ENCODE data around the gene TPI1.
"Not testable (repeated sequence)": the region's sequence is repeated elsewhere in the genome, so short reads cannot be mapped to it uniquely, and the experiment has no call there.

The TPI1 gene

DNA sequence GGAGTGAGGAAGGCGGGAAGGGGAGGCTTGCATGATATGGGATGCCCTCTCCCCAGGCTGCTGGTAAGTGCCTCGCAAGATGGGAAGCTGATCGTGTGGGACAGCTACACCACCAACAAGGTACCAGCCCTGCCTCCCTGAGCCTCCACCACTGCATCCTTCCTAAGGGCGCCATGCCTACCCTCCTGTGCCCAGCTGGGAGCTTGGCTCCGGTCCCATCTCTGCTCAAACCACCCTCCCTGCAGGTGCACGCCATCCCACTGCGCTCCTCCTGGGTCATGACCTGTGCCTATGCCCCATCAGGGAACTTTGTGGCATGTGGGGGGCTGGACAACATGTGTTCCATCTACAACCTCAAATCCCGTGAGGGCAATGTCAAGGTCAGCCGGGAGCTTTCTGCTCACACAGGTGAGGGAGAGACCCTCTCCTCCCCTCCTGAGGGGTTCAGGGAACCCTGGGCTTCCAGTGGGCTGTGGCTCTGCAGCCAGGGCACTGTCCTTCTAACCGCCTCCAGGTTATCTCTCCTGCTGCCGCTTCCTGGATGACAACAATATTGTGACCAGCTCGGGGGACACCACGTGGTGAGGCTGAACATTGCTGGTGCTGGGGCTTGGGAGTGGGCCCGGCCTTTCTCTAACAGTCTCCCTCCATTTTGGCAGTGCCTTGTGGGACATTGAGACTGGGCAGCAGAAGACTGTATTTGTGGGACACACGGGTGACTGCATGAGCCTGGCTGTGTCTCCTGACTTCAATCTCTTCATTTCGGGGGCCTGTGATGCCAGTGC lies 24.0 kb upstream of the TPI1 start:
- in situ Hi-C loops (cut with MboI; ENCODE audit: low sequenced_read_pairs) = no loop called here

DNA sequence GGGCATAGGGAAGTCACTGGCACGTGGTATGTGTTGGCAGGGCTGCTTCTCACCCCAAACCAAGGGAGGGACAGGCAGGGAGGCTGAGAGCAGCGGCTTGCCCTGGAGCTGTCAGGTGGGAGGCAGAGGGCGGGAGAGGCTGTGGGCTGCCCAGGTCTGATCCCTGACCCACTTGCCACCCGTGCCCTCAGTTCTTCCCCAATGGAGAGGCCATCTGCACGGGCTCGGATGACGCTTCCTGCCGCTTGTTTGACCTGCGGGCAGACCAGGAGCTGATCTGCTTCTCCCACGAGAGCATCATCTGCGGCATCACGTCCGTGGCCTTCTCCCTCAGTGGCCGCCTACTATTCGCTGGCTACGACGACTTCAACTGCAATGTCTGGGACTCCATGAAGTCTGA lies 21.9 kb upstream of the TPI1 start:
- in situ Hi-C loops (cut with MboI; ENCODE audit: low sequenced_read_pairs) = no loop called here

DNA sequence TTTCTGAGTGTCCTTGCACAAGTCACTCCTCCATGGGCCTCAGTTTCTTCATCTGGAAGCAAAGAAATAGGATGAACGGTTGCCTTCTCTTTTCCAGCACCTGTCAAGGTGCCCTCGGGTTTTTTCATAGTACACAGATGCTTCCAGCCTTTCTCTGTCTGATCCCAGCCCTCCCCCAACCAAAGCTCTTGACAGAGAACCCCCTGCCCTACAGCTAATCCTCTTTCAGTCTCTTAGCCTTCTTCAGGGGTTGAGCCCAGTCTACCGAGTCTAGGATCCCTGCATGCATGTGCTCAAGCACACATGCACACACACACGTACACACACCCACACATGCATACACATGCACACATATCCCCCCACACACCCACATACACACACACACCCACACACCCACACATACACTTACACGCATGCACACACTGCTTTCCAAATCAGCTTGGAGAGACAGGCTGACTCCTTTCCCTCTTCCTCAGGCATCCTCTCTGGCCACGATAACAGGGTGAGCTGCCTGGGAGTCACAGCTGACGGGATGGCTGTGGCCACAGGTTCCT lies 20.9 kb upstream of the TPI1 start:
- in situ Hi-C loops (cut with MboI; ENCODE audit: low sequenced_read_pairs) = no loop called here

DNA sequence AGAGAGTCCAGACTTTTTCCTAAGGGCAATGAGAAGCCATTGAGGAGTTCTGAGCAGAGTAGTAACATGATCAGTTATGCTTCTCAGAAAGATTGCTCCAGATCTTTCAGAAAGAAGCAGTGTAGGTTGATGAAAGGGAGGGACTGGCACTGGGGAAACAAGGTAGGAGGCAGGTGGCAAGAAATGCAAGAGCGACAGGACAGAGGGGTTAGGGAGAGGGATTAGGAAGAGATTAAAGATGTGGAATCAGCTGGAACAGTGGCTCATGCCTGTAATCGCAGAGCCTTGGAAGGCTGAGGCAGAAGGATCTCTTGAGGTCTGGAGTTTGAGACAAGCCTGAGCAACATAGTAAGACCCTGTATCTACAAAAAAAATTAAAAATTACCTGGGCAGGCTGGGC lies 19.7 kb upstream of the TPI1 start:
- in situ Hi-C loops (cut with MboI; ENCODE audit: low sequenced_read_pairs) = no loop called here

DNA sequence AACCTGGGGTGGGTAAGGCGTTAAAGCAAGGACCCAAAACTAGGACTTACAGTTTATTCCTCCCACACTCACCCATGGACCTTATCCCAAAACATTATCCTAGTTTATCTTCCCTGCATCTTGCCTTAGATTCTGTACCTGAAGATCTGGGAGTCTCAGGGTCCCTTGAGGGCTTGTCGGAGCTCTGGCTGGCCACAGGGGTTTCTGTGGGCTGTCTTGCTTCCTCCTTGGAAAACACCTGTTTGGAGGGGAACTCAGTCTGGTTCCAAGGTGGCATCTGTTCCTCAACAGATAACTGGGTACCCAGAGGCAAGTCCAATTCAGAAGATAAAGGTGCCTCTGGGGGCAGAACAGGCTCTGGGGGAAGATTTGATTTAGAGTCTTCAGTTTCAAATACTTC lies 17.9 kb upstream of the TPI1 start:
- in situ Hi-C loops (cut with MboI; ENCODE audit: low sequenced_read_pairs) = no loop called here

DNA sequence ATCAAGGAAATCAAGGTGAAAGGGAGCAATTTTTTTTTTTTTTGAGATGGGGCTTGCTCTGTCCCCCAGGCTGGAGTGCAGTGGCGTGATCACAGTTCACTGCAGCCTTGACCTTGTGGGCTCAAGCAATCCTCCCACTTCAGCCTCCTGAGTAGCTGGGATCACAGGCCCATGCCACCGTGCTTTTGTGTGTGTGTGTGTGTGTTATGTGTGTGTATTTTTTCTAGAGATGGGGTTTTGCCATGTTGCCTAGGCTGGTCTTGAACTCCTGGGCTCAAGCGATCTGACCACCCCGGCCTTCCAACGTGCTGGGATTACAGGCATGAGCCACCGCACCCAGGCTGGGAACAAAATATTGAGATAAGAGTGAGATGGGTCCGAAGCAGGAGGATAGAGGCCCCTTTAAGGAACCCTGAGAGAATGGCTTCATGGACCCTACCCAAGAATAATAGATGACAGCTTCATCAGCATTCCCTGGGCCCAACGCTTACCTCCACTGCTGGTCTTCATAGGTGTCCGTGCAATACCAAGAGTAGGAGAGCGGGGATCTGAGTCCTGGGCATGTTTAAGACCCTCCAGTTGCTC lies 17.3 kb upstream of the TPI1 start:
- in situ Hi-C loops (cut with MboI; ENCODE audit: low sequenced_read_pairs) = no loop called here

DNA sequence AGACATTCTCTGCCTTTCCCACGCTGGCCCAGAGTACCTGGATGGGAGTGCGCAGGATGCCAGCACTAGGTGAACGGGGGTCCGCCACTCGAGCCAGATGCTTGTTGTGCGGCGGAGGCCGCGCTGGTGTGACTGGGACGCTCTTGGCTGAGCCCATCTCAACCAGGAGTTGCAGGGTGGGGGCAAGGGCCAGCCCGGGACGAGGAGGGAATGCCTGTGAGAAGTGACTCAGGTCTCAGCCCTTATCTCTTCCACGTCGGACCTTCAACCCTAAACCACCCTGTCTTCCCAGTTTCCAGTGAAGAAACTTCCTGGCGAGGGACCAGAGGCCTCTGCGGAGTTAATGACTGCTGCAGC lies 16.6 kb upstream of the TPI1 start:
- in situ Hi-C loops (cut with MboI; ENCODE audit: low sequenced_read_pairs) = no loop called here

DNA sequence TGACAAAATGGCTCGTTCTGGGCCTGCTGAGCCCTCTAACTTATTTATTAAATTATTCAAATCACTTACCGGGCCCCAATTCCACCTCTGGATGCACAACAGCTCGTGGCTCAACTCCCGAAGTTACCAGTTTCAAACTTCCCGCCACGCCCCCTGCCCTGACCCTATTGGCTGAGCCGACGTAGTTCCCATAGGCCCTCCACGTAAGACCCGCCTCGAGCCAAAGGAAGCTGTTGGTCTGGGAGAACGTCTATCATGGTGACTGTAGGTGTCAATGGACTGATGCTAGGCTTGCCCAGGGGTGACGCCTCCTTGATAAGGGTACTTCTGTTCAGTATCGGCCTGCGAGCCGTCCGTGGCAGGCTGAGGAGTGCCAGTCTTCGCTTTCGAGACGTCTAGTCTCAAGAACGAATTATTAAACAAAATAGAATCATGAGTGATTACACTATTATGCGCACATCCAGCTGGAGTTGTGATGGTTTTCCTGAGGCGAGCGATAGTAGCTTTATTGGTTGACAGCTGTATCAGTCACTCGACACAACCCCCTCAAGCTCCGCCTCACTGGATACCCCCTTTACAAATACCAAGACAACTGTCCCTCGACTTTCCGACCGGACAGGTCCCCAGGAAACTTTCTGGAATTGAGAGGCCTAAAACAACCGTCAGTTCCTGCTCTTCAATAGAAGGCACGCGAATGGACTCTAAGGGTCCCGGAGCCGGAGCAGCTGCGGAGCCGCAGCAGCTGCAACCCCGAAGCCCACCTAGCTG lies 16.0 kb upstream of the TPI1 start, which contains the start of gene CDCA3:
Gene CDCA3, minus strand, starts transcription at position 134 of the 768 bp plus-strand sequence. CDS start 334 bp downstream, outside the sequence.
- in situ Hi-C loops (cut with MboI; ENCODE audit: low sequenced_read_pairs) = no loop called here

DNA sequence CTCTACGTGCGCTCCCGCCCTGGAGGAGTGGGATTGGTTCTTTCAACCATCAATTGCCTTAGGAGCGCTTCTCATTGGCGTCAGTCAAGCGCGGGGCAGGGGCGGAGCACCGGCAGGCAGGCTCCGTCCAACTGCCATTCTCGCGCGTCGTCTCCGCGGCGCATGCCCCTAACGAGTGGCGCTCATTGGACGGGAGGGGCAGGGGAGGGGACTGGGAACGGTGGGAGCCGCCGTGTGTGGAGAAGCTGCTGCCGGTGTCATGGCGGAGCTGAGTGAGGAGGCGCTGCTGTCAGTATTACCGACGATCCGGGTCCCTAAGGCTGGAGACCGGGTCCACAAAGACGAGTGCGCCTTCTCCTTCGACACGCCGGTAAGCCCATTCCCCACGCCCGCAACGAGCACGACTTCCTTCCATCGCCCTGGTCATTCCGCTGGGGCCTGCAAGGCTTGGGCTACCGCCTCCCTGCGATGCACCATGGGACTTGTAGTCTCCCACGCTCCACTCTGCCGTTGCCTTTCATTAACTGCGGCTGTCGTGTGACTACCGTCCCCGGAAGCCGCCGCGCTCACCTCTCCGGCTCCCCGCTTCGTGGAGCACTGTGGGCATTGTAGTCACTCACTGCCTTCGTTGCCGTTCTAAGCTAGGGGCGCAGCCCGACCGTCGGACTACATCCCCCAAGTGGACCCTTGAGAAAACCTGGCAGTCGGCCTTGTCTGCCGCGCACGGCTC lies 15.2 kb upstream of the TPI1 start, which contains the start of gene USP5:
Gene USP5, plus strand, starts transcription at position 230 of the 730 bp plus-strand sequence. Its CDS starts 30 bp downstream, at position 260.
- in situ Hi-C loops (cut with MboI; ENCODE audit: low sequenced_read_pairs) = no loop called here

DNA sequence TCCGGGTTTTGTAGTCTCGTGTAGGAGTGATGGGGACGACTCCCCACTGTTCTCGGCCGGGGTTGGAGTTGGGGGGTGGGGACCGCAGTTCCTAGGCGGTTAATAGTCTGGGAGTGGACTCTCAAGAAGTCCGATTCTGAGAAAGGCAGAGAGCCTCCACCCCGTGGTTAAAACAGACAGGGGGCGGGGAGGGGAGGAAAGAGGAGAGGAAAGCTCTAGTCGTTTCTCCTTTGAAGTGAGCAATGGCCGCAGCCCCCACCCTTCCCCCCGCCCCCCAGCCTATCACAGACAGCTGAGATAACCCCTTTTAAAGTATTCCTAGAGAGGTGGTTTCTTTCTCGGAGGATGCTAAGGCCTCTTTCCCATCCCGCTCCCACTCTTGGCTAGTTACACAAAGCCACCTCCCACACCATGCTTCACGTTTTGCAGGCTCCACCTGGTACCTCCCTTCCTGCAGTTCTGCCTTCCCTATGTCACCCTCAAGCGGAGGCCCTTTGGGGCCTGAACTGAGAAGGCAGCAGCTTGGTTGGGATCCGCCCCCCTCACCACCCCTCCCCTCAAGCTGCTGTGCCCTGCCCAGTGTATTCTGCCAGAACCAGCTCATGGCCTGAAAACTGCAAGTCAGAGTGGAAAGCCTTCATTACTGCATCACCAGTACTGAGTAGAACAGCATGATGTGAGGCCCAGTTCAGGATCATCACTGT lies 14.5 kb upstream of the TPI1 start:
- in situ Hi-C loops (cut with MboI; ENCODE audit: low sequenced_read_pairs) = no loop called here

DNA sequence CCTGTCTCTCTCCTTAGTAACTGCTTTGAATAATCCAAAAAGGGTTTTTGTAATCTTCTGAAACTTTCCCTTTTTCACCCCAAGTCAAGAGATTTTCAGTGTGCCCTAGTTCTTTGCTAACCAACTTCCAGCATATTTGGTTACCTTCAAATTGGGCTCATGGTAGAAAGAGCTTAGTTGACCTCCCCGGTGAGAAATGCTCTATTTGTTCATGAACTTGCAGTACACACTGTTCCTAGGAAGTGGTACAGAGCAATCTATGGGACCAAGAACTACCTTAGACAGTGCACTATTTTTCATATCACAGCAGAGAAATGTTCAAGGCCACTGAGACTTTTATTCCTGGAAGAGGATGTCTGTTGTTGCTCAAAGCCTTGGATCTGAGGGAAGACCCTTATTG lies 13.7 kb upstream of the TPI1 start:
- in situ Hi-C loops (cut with MboI; ENCODE audit: low sequenced_read_pairs) = no loop called here

DNA sequence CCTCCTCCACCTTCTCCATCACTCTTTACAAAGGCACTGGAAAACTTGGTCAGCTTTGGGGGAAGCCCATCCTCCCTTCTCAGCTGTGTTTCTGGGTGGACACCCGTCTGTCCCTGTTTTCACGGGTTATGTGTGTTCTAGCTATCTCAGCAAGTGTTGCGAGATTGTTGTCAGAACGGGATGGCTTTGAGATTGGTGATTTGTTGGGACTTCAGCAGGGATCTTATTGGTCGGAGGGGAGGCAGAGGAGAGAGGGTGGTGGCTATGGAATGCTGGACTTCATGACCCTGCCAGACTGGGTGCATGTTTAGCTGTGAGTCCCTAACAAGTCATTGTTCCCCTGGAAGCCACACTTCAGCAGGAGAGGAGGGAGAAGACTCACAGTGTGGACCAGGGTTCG lies 13.3 kb upstream of the TPI1 start:
- in situ Hi-C loops (cut with MboI; ENCODE audit: low sequenced_read_pairs) = no loop called here

DNA sequence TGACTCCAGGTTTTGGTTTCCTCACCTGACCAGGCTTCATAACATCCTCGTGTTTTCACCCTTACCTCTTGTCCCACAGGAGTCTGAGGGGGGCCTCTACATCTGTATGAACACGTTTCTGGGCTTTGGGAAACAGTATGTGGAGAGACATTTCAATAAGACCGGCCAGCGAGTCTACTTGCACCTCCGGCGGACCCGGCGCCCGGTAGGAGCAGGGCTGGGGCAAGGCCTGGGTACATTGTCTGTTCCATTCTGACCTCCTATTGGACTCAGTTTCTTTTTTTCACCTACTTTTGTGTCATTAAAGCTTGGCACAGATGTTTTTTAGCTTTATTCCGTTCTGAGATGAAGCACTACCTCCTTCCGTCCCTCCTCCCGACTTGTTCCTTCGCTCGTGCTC lies 12.0 kb upstream of the TPI1 start:
- in situ Hi-C loops (cut with MboI; ENCODE audit: low sequenced_read_pairs) = no loop called here

DNA sequence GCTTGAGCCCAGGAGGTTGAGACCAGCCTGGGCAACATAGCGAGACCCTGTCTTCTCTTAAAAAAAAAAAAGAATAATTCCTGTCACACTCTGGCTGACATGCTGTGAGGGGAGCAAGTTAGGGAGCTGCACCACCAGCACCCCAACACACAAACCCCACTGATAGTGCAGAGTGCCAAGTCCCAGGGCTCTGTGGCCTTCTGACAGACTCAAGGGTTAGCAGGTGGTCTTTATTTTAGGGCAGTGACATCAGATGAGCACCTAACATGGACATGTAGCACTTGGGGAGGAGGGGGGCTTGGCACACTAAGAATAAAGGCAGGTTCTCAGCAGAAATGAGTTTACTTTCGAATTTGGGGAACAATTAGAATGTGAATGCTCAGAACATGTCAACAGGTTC lies 8.5 kb upstream of the TPI1 start:
- in situ Hi-C loops (cut with MboI; ENCODE audit: low sequenced_read_pairs) = no loop called here

DNA sequence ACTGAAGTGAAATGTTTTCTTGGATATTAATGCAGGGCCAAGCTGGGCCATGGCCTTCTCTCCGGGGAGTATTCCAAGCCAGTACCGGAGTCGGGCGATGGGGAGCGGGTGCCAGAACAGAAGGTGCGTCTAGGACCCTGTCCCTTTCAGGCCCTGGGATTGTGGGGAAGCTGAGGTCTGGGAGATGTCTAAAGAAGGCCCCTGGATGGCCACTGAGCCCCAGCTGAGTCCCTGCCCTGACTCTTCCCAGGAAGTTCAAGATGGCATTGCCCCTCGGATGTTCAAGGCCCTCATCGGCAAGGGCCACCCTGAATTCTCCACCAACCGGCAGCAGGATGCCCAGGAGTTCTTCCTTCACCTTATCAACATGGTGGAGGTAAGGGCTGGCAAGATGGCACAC lies 7.2 kb upstream of the TPI1 start:
- in situ Hi-C loops (cut with MboI; ENCODE audit: low sequenced_read_pairs) = no loop called here

DNA sequence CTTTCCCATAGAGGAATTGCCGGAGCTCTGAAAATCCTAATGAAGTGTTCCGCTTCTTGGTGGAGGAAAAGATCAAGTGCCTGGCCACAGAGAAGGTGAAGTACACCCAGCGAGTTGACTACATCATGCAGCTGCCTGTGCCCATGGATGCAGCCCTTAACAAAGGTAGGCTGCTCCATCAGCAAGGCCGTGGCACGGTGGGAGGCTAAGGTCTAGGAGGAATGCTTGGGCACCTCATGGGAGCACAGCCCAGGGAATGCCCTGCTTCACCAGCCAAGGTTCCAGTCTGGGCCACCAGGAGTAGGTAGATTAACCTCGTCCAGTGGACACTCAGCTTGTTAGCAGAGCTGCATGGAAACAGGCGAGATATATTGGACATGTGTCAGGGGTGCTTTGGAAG lies 6.4 kb upstream of the TPI1 start:
- in situ Hi-C loops (cut with MboI; ENCODE audit: low sequenced_read_pairs) = no loop called here

DNA sequence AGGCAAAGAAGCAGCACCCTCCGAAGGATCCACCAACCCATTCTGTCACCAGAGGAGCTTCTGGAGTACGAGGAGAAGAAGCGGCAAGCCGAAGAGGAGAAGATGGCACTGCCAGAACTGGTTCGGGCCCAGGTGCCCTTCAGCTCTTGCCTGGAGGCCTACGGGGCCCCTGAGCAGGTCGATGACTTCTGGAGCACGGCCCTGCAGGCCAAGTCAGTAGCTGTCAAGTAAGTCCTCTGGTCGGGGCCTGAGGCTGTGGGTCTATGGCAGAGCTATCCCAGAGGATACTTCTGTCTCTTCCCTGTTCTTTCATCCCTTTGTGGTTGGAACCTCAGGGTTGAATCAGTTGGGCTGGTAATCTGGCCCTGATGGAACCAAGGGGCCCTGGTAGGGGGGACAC lies 5.9 kb upstream of the TPI1 start:
- in situ Hi-C loops (cut with MboI; ENCODE audit: low sequenced_read_pairs) = no loop called here

DNA sequence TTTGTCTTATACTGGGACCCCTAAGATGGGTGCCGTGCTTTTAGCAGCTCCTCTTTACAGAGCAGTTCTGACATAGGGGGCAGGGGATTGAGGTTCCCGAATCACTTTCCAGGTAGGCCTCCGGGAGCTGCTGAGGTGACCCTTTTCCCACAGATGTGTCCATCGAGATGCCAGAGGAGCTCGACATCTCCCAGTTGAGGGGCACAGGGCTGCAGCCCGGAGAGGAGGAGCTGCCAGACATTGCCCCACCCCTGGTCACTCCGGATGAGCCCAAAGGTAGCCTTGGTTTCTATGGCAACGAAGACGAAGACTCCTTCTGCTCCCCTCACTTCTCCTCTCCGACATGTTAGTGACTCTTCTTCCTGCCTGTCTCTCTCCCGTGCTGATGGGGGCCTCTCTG lies 4.3 kb upstream of the TPI1 start:
- in situ Hi-C loops (cut with MboI; ENCODE audit: low sequenced_read_pairs) = no loop called here

DNA sequence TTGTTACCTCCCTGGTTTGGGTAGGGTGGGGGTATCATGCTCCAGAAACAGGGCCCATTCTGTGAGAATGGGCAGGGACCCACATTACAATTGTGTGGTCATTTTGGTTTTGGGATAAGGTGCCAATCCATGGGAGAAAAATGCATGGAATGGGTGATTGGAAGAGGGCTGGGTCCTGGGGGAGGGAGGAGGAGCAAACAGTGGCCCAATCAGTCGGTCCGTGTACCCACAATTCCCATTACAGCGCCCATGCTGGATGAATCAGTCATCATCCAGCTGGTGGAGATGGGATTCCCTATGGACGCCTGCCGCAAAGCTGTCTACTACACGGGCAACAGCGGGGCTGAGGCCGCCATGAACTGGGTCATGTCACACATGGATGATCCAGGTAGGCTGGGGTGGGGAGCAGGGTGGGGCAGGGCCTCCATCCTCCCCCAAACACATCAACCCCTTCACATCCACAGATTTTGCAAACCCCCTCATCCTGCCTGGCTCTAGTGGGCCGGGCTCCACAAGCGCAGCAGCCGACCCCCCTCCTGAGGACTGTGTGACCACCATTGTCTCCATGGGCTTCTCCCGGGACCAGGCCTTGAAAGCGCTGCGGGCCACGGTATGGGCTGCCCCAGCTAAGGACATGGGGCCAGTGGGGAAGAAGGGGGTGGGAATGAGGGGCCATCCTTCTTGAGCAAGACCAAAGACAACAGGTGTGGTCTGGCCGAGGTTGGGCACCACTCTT lies 3.6 kb upstream of the TPI1 start:
- in situ Hi-C loops (cut with MboI; ENCODE audit: low sequenced_read_pairs) = no loop called here

DNA sequence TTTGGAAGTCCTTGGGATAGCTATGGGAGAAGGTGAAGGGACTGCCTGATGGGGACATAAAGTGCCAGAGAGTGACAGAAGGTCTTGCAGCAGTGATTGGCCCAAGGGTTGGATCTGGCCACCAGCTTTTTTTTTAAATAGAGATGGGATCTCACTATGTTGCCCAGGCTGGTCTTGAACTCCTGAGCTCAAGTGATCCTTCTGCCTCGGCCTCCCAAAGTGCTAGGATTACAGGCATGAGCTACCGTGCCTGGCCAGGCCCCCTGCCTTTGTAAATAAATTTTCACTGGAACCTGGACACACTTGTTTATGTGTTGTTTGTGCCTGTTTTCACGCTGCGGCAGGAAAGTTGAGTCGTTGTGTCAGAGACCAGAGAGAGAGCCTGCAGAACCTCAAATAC lies 2.0 kb upstream of the TPI1 start:
- in situ Hi-C loops (cut with MboI; ENCODE audit: low sequenced_read_pairs) = not testable (repeated sequence)
